Esophagus muscularis mucosa (tissue), 4 donors: ENCODE data around the gene GRID1. TPM values are rescaled to one million over a fixed set of nuclear protein-coding genes. Genes with fewer than 3 reads are reported as not detected.

Experiments
- DNase-seq: peaks from one replicate; pipeline ENCODE4 v3.0.0-alpha.2; 2017; ENCODE audit errors: extremely low spot score
- H3K27ac ChIP-seq, 4 donors: fragments of 200-600 bp; sonication (generic); replicated peaks in 1 of 4; 1 replicate in 3 of 4; 2 replicates in 1 of 4; pipeline ENCODE4 v1.5.1; 2016 to 2019; ENCODE audit warnings: mild to moderate bottlenecking in 1 of 4
- H3K27me3 ChIP-seq, 4 donors: fragments of 200-600 bp; sonication (generic); one replicate each; pipeline versions ENCODE4 v1.5.1 to v1.6.0; 2016 to 2019
- H3K36me3 ChIP-seq, 4 donors: fragments of 200-600 bp; sonication (generic); one replicate each; pipeline ENCODE4 v1.5.1; 2016 to 2019
- H3K4me1 ChIP-seq, 4 donors: fragments of 200-600 bp; sonication (generic); one replicate each; pipeline ENCODE4 v1.5.1; 2016 to 2019
- H3K4me3 ChIP-seq, 4 donors: fragments of 200-600 bp; sonication (generic); 1 replicate in 2 of 4; 2 replicates in 2 of 4; pipeline ENCODE4 v1.5.1; 2016 to 2019; ENCODE audit warnings: mild to moderate bottlenecking in 4 of 4, moderate library complexity in 1 of 4
- H3K9me3 ChIP-seq, 4 donors: fragments of 200-600 bp; sonication (generic); 1 replicate in 3 of 4; 2 replicates in 1 of 4; pipeline ENCODE4 v1.5.1; 2016 to 2019
- CTCF ChIP-seq, 3 experiments: fragments of 200-600 bp in 2 of 3; fragments of 450-650 bp in 1 of 3; sonication (generic) in 2 of 3; IDR thresholded peaks; one replicate each; pipeline ENCODE4 v1.5.1; 2017 to 2019; ENCODE audit warnings: antibody characterized with exemption in 3 of 3, mild to moderate bottlenecking in 2 of 3, moderate library complexity in 1 of 3
- EP300 ChIP-seq: sonication (generic); formaldehyde crosslinking; IDR thresholded peaks from one replicate; pipeline ENCODE4 v1.6.1; 2017; ENCODE audit warnings: antibody characterized with exemption
- POLR2A ChIP-seq: fragments of 450-650 bp; IDR thresholded peaks from one replicate; pipeline ENCODE4 v1.6.1; 2017; ENCODE audit warnings: antibody characterized with exemption, moderate library complexity, mild to moderate bottlenecking, low read depth
- POLR2AphosphoS5 ChIP-seq, 2 donors: sonication (generic); formaldehyde crosslinking; IDR thresholded peaks; one replicate each; pipeline ENCODE4 v1.6.1; 2017; ENCODE audit warnings: antibody characterized with exemption in 2 of 2
- WGBS: methylation state at CpG from one replicate; pipeline ENCODE4 v1.1.5; 2018; 5-methylcytosine and 5-hydroxymethylcytosine counted together
- intact Hi-C: fragments of 100-400 bp; cut with DNase I; formaldehyde crosslinking; loops from one replicate; pipeline ENCODE4 v1.15.1; 2023
- total RNA-seq, 4 donors: library from RNA; depleted of rRNA; stranded (reverse); fragments of >200 nt; gene quantifications; one replicate each; pipeline versions ENCODE4 v1.1.0 to v1.2.1, GENCODE V29; 2016

The GRID1 gene
- total RNA-seq, 4 donors from 2014 or later: under 0.01 to 1.3 (median 1.1) TPM

- H3K27me3 ChIP-seq: no peaks in the 10 kb centered on the region
- H3K9me3 ChIP-seq: no peaks in the 10 kb centered on the region
- no peak for TF ChIP-seq CTCF (IDR thresholded peaks at IDR 0.05)
- TF ChIP-seq POLR2A: no peak
- no peak for TF ChIP-seq POLR2AphosphoS5 (IDR thresholded peaks at IDR 0.05)
- TF ChIP-seq EP300: no peak
- no peak overlapping the region for H3K4me3 ChIP-seq
- intact Hi-C loops: no loop called here
- no peaks in the 10 kb centered on the region for H3K36me3 ChIP-seq
- H3K4me1 ChIP-seq: peaks cover 0 to 32% (median 16%) of the 10 kb centered on the region in 4 donors
- no peak overlapping the region for H3K27ac ChIP-seq
- 81% methylated on average over 4 of the region's 4 CpGs for WGBS
- no peak for DNase-seq
Measured at GRCh38 chr10:85788570-85788969, 578.0 kb downstream of the GRID1 start.

GRCh38 chr10:85787881-85788280 is 578.7 kb downstream of the GRID1 start:
- peaks cover 0 to 27% (median 13%) of the 10 kb centered on the region in 4 donors for H3K4me1 ChIP-seq
- no peak overlapping the region for H3K4me3 ChIP-seq
- WGBS: 89% methylated on average over 3 of the region's 3 CpGs
- H3K36me3 ChIP-seq: no peaks in the 10 kb centered on the region
- TF ChIP-seq POLR2AphosphoS5 (IDR thresholded peaks at IDR 0.05) (no peak), CTCF (IDR thresholded peaks at IDR 0.05) (no peak), EP300 (no peak), POLR2A (no peak)
- H3K27me3 ChIP-seq: no peaks in the 10 kb centered on the region
- H3K9me3 ChIP-seq: no peaks in the 10 kb centered on the region
- no peak for DNase-seq
- intact Hi-C loops: no loop called here
- H3K27ac ChIP-seq: no peak overlapping the region

- no peak for DNase-seq
- Histone ChIP-seq H3K9me3 (no peaks in the 10 kb centered on the region), H3K4me3 (no peak overlapping the region), H3K27ac (no peak overlapping the region), H3K36me3 (no peaks in the 10 kb centered on the region), H3K4me1 (peaks cover 0 to 22% (median 8%) of the 10 kb centered on the region in 4 donors), H3K27me3 (no peaks in the 10 kb centered on the region)
- WGBS: 97% methylated on average over 4 of the region's 5 CpGs
- intact Hi-C loops: no loop called here
- no peak for TF ChIP-seq POLR2A
- TF ChIP-seq POLR2AphosphoS5 (IDR thresholded peaks at IDR 0.05): no peak
Measured at GRCh38 chr10:85787393-85787792, 579.2 kb downstream of the GRID1 start.

- Histone ChIP-seq H3K4me3 (no peak overlapping the region), H3K27me3 (no peaks in the 10 kb centered on the region), H3K4me1 (peaks cover 0 to 13% (median 0%) of the 10 kb centered on the region in 4 donors), H3K36me3 (no peaks in the 10 kb centered on the region), H3K27ac (no peak overlapping the region), H3K9me3 (no peaks in the 10 kb centered on the region)
- intact Hi-C loops: no loop called here
- WGBS: 89% methylated on average over 10 of the region's 10 CpGs
- no peak for DNase-seq
- no peak for TF ChIP-seq EP300
- TF ChIP-seq POLR2A: no peak
- TF ChIP-seq POLR2AphosphoS5 (IDR thresholded peaks at IDR 0.05): no peak
Measured at GRCh38 chr10:85786401-85786899, 580.1 kb downstream of the GRID1 start.

GRCh38 chr10:85784792-85785191 is 581.8 kb downstream of the GRID1 start:
- no peak overlapping the region for H3K27ac ChIP-seq
- no peaks in the 10 kb centered on the region for H3K9me3 ChIP-seq
- no peak overlapping the region for H3K4me3 ChIP-seq
- no peak for DNase-seq
- no peaks in the 10 kb centered on the region for H3K36me3 ChIP-seq
- intact Hi-C loops: no loop called here
- no peak for TF ChIP-seq CTCF (IDR thresholded peaks at IDR 0.05)
- TF ChIP-seq POLR2A: no peak
- no peak for TF ChIP-seq POLR2AphosphoS5 (IDR thresholded peaks at IDR 0.05)
- TF ChIP-seq EP300: no peak
- H3K27me3 ChIP-seq: no peaks in the 10 kb centered on the region
- WGBS: 87% methylated on average over 5 of the region's 5 CpGs
- H3K4me1 ChIP-seq: peaks cover 0 to 6% (median 0%) of the 10 kb centered on the region in 4 donors

GRCh38 chr10:85781404-85781803 is 585.2 kb downstream of the GRID1 start:
- Histone ChIP-seq H3K4me3 (no peak overlapping the region), H3K27me3 (no peaks in the 10 kb centered on the region), H3K9me3 (no peaks in the 10 kb centered on the region), H3K36me3 (no peaks in the 10 kb centered on the region), H3K4me1 (peaks cover 0 to 9% (median 2%) of the 10 kb centered on the region in 4 donors), H3K27ac (no peak overlapping the region)
- 72% methylated on average over 2 of the region's 2 CpGs for WGBS
- DNase-seq: no peak
- TF ChIP-seq EP300 (no peak), POLR2AphosphoS5 (IDR thresholded peaks at IDR 0.05) (no peak), POLR2A (no peak), CTCF (IDR thresholded peaks at IDR 0.05) (no peak)
- intact Hi-C loops: no loop called here
